ENCODE measurements around the gene C19orf53. TPM values are rescaled to one million over a fixed set of nuclear protein-coding genes. Genes with fewer than 3 reads are reported as not detected.
A peak's percentile ranks its signal among the peaks of the same experiment; 100 is the strongest.

C19orf53 gene
- total RNA-seq, 2 donors from 2014 or later, result 47.7 to 103 TPM

DNA sequence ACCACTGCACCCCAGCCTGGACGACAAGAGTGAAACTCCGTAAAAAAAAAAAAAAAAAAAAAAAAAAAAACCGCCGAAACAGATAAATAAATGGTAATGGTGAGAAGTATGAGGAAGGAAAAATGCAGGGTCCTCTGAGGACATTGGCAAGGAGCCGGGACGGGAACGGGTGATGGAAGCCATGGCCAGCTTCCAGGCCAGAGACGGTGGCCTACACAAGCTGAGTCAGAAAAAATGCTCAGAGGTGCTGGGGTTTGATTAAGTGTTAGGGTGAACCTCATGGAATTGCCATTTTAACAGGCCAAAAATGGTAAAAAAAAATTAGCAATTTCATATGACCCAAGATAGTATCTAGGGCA lies 20.1 kb downstream of the C19orf53 start:
- TF ChIP-seq POLR2A (IDR thresholded peaks at IDR 0.05), result no peak
- TF ChIP-seq, protein P1, sequence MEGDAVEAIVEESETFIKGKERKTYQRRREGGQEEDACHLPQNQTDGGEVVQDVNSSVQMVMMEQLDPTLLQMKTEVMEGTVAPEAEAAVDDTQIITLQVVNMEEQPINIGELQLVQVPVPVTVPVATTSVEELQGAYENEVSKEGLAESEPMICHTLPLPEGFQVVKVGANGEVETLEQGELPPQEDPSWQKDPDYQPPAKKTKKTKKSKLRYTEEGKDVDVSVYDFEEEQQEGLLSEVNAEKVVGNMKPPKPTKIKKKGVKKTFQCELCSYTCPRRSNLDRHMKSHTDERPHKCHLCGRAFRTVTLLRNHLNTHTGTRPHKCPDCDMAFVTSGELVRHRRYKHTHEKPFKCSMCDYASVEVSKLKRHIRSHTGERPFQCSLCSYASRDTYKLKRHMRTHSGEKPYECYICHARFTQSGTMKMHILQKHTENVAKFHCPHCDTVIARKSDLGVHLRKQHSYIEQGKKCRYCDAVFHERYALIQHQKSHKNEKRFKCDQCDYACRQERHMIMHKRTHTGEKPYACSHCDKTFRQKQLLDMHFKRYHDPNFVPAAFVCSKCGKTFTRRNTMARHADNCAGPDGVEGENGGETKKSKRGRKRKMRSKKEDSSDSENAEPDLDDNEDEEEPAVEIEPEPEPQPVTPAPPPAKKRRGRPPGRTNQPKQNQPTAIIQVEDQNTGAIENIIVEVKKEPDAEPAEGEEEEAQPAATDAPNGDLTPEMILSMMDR (IDR thresholded peaks at IDR 0.05), result no peak
- intact Hi-C loops (cut with DNase I), result no loop called here
- Histone ChIP-seq H3K36me3 (replicated peaks in 1 of 2; ENCODE audit: insufficient read depth in 1 of 2, low read depth in 2 of 2) (no peaks in the 10 kb centered on the region), H3K4me1 (peaks cover 33% of the 10 kb centered on the region), H3K4me3 (peak overlapping the region; percentile 22 to 49), H3K27ac (peak overlapping the region; percentile 85 to 95 (median 92)), H3K27me3 (no peaks in the 10 kb centered on the region), H3K9me3 (no peaks in the 10 kb centered on the region)
- WGBS, 2 donors, result 0 to 4% methylated on average over 8 of the region's 8 CpGs
- DNase-seq (peak; percentile 86 to 91 (median 90)), ATAC-seq (peak; percentile 51)

DNA sequence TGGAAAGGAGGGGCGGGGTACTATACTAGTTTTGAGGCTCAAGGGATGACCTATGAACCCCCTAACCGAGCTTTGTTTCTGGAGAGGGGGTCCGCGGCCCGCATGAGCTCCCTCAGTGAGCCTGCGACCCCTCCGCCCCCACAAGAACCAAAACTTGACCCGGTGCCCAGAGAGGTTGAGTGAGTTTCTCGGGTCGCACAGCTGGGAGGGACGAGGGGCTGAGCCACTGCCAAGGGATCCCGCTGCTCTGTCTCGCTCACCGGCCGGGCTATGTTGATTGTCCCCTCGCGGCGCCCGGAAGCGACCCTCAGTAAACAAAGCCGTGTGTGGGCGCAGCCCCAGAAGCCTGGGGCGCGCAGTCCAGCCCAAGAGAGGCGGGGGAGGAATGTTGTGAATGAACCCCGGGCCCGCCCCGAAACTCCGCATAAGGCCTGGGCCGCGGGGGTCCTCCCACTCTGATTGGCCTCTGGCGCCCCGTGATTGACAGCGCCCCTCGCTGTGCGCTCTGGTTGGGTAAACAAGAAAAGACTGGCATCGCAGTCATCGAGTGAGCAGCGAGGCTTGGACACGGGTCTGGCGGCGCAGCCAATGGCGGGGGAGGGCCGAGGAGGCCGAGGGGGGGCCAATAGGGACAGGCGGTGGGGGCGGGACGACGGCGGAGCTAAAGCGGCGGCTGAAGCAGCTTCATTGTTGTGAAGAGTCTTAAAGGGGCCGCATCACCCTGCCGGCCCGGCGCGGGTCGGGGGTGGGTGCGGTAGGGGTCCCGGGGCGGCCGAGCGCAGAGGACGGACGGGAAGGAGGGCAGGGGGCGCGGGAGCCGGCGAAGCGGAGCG lies 20.7 kb downstream of the C19orf53 start, which contains the start of gene ZSWIM4:
TSS of gene ZSWIM4 (plus strand) at position 687 of the 833 bp plus-strand sequence. CDS start 206 bp downstream, outside the sequence.
- DNase-seq (peak; percentile 99), ATAC-seq (peak; percentile 96)
- Histone ChIP-seq H3K27me3 (no peaks in the 10 kb centered on the region), H3K36me3 (replicated peaks in 1 of 2; ENCODE audit: insufficient read depth in 1 of 2, low read depth in 2 of 2) (no peaks in the 10 kb centered on the region), H3K27ac (peak within 1 kb of the TSS; percentile 85 to 95 (median 92)), H3K9me3 (no peaks in the 10 kb centered on the region), H3K4me1 (peaks cover 33% of the 10 kb centered on the region), H3K4me3 (peak within 1 kb of the TSS; percentile 22 to 49)
- TF ChIP-seq POLR2A (IDR thresholded peaks at IDR 0.05), result peak; percentile 84 to 95 (median 89)
- TF ChIP-seq, protein P1 (IDR thresholded peaks at IDR 0.05), result no peak
- intact Hi-C loops (cut with DNase I), result no loop called here
- WGBS, 2 donors, result 0 to 1% methylated on average over 10 to 59 of the region's 71 CpGs

DNA sequence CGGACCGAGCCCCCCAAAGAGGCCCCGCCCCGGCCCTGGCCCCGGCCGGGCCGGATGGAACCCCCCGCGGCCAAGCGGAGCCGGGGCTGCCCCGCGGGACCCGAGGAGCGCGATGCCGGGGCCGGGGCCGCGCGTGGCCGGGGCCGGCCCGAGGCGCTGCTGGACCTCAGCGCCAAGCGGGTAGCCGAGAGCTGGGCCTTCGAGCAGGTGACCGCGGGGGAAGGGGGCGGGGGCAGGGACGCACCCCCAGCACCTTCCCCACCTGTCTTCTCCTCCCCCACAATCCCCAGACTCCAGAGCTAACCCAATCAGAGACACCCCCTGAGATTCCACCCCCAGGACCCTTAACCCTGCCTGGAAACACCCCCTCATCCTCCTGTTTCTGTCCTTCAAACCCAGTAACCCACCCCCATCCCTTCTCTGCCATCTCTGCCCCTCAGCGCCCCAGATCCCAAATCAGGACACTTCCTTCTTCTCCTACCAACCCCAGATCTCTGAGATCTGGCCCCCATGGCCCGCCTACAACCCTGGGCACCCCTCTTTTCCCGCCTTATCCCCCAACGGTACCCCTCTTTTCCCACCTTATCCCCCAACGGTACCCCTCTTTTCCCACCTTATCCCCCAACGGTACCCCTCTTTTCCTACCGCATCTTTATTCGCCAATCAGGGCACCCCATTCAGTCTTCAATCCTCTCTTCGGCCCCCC lies 21.5 kb downstream of the C19orf53 start:
- peak; percentile 3 for ATAC-seq

DNA sequence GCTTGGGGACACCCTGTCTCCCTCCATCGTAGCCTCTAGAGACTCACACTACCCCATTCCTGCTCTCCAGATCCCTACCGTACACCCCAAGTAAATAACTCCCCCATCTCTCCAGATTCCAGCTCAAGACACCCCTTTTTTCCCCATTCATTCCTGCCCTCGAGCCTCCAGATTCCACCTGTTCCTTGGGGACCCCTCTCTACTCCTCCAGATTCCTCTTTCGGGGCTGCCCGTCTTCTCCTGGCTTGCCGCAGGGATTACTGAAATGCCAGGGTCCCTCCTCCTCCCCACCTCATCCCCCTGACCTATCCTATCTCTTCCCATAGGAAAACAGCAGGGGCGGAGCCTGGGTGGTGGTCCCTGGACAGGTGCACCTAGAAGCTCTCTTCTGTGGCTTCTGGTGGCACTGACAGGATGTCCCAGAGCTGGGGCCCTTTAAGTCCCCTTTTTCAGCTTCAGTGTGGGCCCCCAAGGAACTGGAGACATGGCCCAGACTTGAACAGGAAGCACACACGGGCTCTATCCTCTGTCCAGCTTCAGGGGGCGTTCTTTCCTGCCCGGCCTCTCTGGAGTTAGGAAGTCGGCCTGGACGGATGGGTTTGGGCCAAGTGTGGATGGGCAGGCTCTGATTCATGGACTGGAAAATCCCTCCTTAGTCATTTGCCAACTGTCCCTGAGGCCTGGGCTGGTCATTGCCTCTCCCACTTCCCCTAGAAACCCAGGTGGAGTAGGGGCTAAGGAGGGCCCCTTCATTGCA lies 22.2 kb downstream of the C19orf53 start:
- intact Hi-C loops (cut with DNase I), result no loop called here
- Histone ChIP-seq H3K4me1 (peaks cover 33% of the 10 kb centered on the region), H3K27me3 (no peaks in the 10 kb centered on the region), H3K36me3 (replicated peaks in 1 of 2; ENCODE audit: insufficient read depth in 1 of 2, low read depth in 2 of 2) (no peaks in the 10 kb centered on the region), H3K27ac (peak overlapping the region; percentile 66 to 95 (median 88)), H3K9me3 (no peaks in the 10 kb centered on the region), H3K4me3 (peak overlapping the region; percentile 13 to 43)
- ATAC-seq (peak; percentile 5), DNase-seq (peak; percentile 55 to 78 (median 70))
- TF ChIP-seq POLR2A (IDR thresholded peaks at IDR 0.05), result peak in 2 of 3 donors; percentile 64 to 68
- TF ChIP-seq, protein P1 (IDR thresholded peaks at IDR 0.05), result no peak
- 15 to 16% methylated on average over 10 to 12 of the region's 12 CpGs for WGBS, 2 donors

More for the DNA sequence above, 21.5 kb downstream of the C19orf53 start:
- DNase-seq, result peak; percentile 39 to 45 (median 44)
- Histone ChIP-seq H3K36me3 (replicated peaks in 1 of 2; ENCODE audit: insufficient read depth in 1 of 2, low read depth in 2 of 2) (no peaks in the 10 kb centered on the region), H3K9me3 (no peaks in the 10 kb centered on the region), H3K27me3 (no peaks in the 10 kb centered on the region), H3K4me3 (peak overlapping the region; percentile 13 to 43), H3K4me1 (peaks cover 33% of the 10 kb centered on the region), H3K27ac (peak overlapping the region; percentile 66 to 95 (median 88))
- no peak for TF ChIP-seq POLR2A (IDR thresholded peaks at IDR 0.05)
- TF ChIP-seq, protein P1 (IDR thresholded peaks at IDR 0.05), result no peak
- 7 to 21% methylated on average over 11 to 30 of the region's 42 CpGs for WGBS, 2 donors
- intact Hi-C loops (cut with DNase I), result no loop called here
